Spleen (tissue), 11 donors: ENCODE results near the gene PPP1R3C. TPM values are rescaled to one million over a fixed set of nuclear protein-coding genes. Genes with fewer than 3 reads are reported as not detected.

Experiments used
- DNase-seq: peaks from one replicate; pipeline ENCODE4 v3.0.0-alpha.2; 2020
- H3K27ac ChIP-seq, 8 donors: fragments of 200-600 bp; sonication (generic) in 7 of 8; 1 replicate in 4 of 8; 2 replicates in 4 of 8; pipeline versions ENCODE4 v1.5.0 to v1.8.0; 2016 to 2021; ENCODE audit warnings: inconsistent platforms in 4 of 8, mild to moderate bottlenecking in 4 of 8, moderate library complexity in 1 of 8
- H3K27me3 ChIP-seq, 7 donors: fragments of 200-600 bp; sonication (generic) in 6 of 7; replicated peaks in 1 of 7; 1 replicate in 4 of 7; 2 replicates in 3 of 7; pipeline versions ENCODE4 v1.5.0 to v1.8.0; 2016 to 2021; ENCODE audit warnings: inconsistent platforms in 3 of 7, mild to moderate bottlenecking in 1 of 7
- H3K36me3 ChIP-seq, 6 donors: fragments of 200-600 bp; sonication (generic) in 5 of 6; 1 replicate in 4 of 6; 2 replicates in 2 of 6; pipeline versions ENCODE4 v1.5.0 to v1.8.0; 2016 to 2021; ENCODE audit warnings: inconsistent platforms in 2 of 6
- H3K4me1 ChIP-seq, 6 donors: fragments of 200-600 bp; sonication (generic) in 5 of 6; 1 replicate in 3 of 6; 2 replicates in 3 of 6; pipeline versions ENCODE4 v1.5.0 to v1.8.0; 2016 to 2021; ENCODE audit warnings: inconsistent platforms in 3 of 6
- H3K4me3 ChIP-seq, 8 donors: fragments of 200-600 bp; sonication (generic) in 7 of 8; 1 replicate in 4 of 8; 2 replicates in 4 of 8; pipeline versions ENCODE4 v1.5.0 to v1.8.0; 2016 to 2021; ENCODE audit warnings: inconsistent platforms in 4 of 8, mild to moderate bottlenecking in 4 of 8, moderate library complexity in 2 of 8
- H3K9me3 ChIP-seq, 8 donors: fragments of 200-600 bp; sonication (generic) in 7 of 8; 1 replicate in 4 of 8; 2 replicates in 4 of 8; pipeline versions ENCODE4 v1.5.0 to v1.8.0; 2016 to 2021; ENCODE audit warnings: inconsistent platforms in 4 of 8
- POLR2A ChIP-seq, 3 donors: fragments of 450-650 bp; IDR thresholded peaks; one replicate each; pipeline ENCODE4 v1.5.1; 2017; ENCODE audit warnings: antibody characterized with exemption in 3 of 3, mild to moderate bottlenecking in 1 of 3
- POLR2AphosphoS5 ChIP-seq, 3 donors: sonication (generic); formaldehyde crosslinking; IDR thresholded peaks; one replicate each; pipeline ENCODE4 v1.5.1; 2017; ENCODE audit warnings: antibody characterized with exemption in 3 of 3
- WGBS, 5 donors: extraction: QIAGEN DNeasy Blood & Tissue Kit in 3 of 5; methylation state at CpG; one replicate each; pipeline versions ENCODE4 v1.1.5 to v1.1.7; 2013 to 2018; 5-methylcytosine and 5-hydroxymethylcytosine counted together
- intact Hi-C: fragments of 100-400 bp; cut with DNase I; formaldehyde crosslinking; loops from one replicate; pipeline ENCODE4 v1.15.0; 2023; ENCODE audit warnings: low total_unique reads
- polyA plus RNA-seq, 3 donors: library from polyadenylated mRNA; stranded (reverse); fragments of 200-250 nt; gene quantifications; one replicate each; pipeline ENCODE4 v1.2.1, GENCODE V29; 2013
- total RNA-seq, 7 donors: library from RNA; depleted of rRNA in 3 of 7; stranded (reverse); fragments of >200 nt in 3 of 7; fragmentation: NEBNext Ultra II Directional in 4 of 7; extraction: Animal tissue kit (Norgen Biotek cat#: 25700) in 4 of 7; gene quantifications; one replicate each; pipeline versions ENCODE4 v1.1.0 to v1.2.1, GENCODE V29; 2016 to 2021
- TF ChIP-seq, protein P1 (sequence below), 11 experiments: fragments of 200-600 bp in 7 of 11; fragments of 450-650 bp in 4 of 11; sonication (generic) in 4 of 11; IDR thresholded peaks in 8 of 11; conservative IDR thresholded peaks in 3 of 11; 1 replicate in 7 of 11; 2 replicates in 4 of 11; pipeline versions ENCODE4 v1.4.0 to v1.8.0; 2016 to 2021; ENCODE audit warnings: antibody characterized with exemption in 11 of 11, inconsistent platforms in 4 of 11, mild to moderate bottlenecking in 1 of 11
- donor health status: healthy with polysubstance abuse.
- donor health status: DM: no; HTN: no; CAD: no; lungs with moderate emphysema.
- donor health status: DM: no; HTN: no; CAD: no.
- donor health status: Bipolar disorder and iron deficiency.
- donor health status: healthy.
- donor health status: DM: no; HTN: no; CAD: no.
- donor health status: DM: yes; HTN: yes; CAD: no.

Gene PPP1R3C
- total and polyA plus RNA-seq, 10 donors = 0.99 to 8.8 (median 4.2) TPM

DNA sequence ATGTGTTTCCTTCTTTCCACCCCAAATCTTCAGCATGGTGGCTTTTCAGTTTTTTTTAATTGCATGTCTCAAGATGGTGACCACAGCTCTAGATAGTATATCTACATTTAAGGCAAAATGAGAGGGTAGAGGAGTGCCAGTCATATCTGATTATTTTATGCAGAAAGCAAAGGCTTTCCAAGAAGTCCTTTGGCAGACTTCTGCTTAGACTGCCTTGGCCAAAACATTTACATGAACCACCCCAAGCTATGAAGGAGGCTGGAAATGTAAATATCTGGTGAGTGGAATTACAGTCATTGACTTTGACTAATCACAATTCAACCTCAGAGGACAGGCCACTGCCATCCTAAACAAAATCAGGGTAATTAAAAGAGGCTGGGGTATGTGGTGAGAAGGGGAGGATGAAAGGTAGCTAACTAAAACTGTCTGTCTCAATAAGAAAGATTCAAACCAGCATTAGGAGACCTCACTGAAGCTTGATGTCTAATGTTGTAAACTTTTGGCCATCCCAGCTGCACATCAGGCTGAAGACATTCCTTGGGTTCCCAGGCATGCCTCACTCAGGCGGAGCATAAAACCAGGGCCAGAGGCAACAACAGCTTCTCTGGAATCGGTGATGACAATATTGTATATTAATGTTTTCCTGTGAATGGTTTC lies 53.4 kb downstream of the PPP1R3C start:
- no peak overlapping the region for H3K27ac ChIP-seq

More for the DNA sequence above, 53.4 kb downstream of the PPP1R3C start:
- DNase-seq = no peak
- H3K9me3 ChIP-seq = peaks cover 0 to 9% (median 0%) of the 10 kb centered on the region in 8 donors
- no peaks in the 10 kb centered on the region for H3K36me3 ChIP-seq
- H3K4me3 ChIP-seq = no peak overlapping the region
- intact Hi-C loops = no loop called here
- 83 to 94% (median 91%) methylated on average over 2 of the region's 2 CpGs for WGBS, 5 donors
- peaks cover 0 to 8% (median 0%) of the 10 kb centered on the region in 7 donors for H3K27me3 ChIP-seq
- no peak for TF ChIP-seq POLR2AphosphoS5 (IDR thresholded peaks at IDR 0.05)
- no peak for TF ChIP-seq POLR2A (IDR thresholded peaks at IDR 0.05)
- TF ChIP-seq, protein P1, sequence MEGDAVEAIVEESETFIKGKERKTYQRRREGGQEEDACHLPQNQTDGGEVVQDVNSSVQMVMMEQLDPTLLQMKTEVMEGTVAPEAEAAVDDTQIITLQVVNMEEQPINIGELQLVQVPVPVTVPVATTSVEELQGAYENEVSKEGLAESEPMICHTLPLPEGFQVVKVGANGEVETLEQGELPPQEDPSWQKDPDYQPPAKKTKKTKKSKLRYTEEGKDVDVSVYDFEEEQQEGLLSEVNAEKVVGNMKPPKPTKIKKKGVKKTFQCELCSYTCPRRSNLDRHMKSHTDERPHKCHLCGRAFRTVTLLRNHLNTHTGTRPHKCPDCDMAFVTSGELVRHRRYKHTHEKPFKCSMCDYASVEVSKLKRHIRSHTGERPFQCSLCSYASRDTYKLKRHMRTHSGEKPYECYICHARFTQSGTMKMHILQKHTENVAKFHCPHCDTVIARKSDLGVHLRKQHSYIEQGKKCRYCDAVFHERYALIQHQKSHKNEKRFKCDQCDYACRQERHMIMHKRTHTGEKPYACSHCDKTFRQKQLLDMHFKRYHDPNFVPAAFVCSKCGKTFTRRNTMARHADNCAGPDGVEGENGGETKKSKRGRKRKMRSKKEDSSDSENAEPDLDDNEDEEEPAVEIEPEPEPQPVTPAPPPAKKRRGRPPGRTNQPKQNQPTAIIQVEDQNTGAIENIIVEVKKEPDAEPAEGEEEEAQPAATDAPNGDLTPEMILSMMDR (IDR thresholded peaks at IDR 0.05 in 8 of 11, conservative IDR thresholded peaks at IDR 0.05 in 3 of 11) = no peak
- H3K4me1 ChIP-seq = no peaks in the 10 kb centered on the region

Other genes starting within 250 kb of the PPP1R3C start
- gene HECTD2, start 222.7 kb downstream of the PPP1R3C start, total RNA-seq = 10 to 100 TPM in 3 of 7 donors, 1 to 10 TPM in 4; 7.0 to 11.1 (median 7.6) TPM
- gene HECTD2, start 222.7 kb downstream of the PPP1R3C start, polyA plus RNA-seq = 1 to 10 TPM; 3.3 to 3.8 (median 3.6) TPM
- gene TNKS2, start 165.4 kb upstream of the PPP1R3C start, total RNA-seq = 10 to 100 TPM; 48.0 to 78.2 (median 63.1) TPM
- gene TNKS2, start 165.4 kb upstream of the PPP1R3C start, polyA plus RNA-seq = 10 to 100 TPM; 12.4 to 20.9 (median 13.1) TPM